Immature natural killer cell (primary cell): ENCODE measurements around the gene CCNG1. TPM values are rescaled to one million over a fixed set of nuclear protein-coding genes. Genes with fewer than 3 reads are reported as not detected.
"Not testable (repeated sequence)": the region's sequence is repeated elsewhere in the genome, so short reads cannot be mapped to it uniquely, and the experiment has no call there.

Experiments
- DNase-seq, 3 donors: peaks; one replicate each; pipeline ENCODE4 v3.0.0; 2022; ENCODE audit warnings: mixed read lengths in 1 of 3
- H3K27ac Mint-ChIP-seq, 6 donors: one replicate each; pipeline ENCODE4 v1.8.0; 2020; ENCODE audit warnings: mixed read lengths in 6 of 6, mild to moderate bottlenecking in 5 of 6, inconsistent platforms in 4 of 6, moderate library complexity in 3 of 6
- H3K27me3 Mint-ChIP-seq, 3 donors: one replicate each; pipeline ENCODE4 v1.8.0; 2020 to 2021; ENCODE audit warnings: low read depth in 3 of 3, mild to moderate bottlenecking in 3 of 3, mixed read lengths in 3 of 3, moderate library complexity in 3 of 3, inconsistent platforms in 1 of 3
- H3K36me3 Mint-ChIP-seq, 3 donors: one replicate each; pipeline ENCODE4 v1.8.0; 2020; ENCODE audit warnings: mixed read lengths in 3 of 3, inconsistent platforms in 2 of 3, mild to moderate bottlenecking in 2 of 3
- H3K4me1 Mint-ChIP-seq, 2 donors: one replicate each; pipeline ENCODE4 v1.8.0; 2020; ENCODE audit warnings: inconsistent platforms in 2 of 2, mild to moderate bottlenecking in 2 of 2, mixed read lengths in 2 of 2, moderate library complexity in 1 of 2
- H3K4me3 Mint-ChIP-seq, 5 donors: one replicate each; pipeline ENCODE4 v1.8.0; 2020; ENCODE audit warnings: mild to moderate bottlenecking in 5 of 5, mixed read lengths in 5 of 5, inconsistent platforms in 3 of 5, moderate library complexity in 3 of 5
- H3K9me3 Mint-ChIP-seq, 6 donors: one replicate each; pipeline ENCODE4 v1.8.0; 2020; ENCODE audit warnings: mild to moderate bottlenecking in 6 of 6, mixed read lengths in 6 of 6, inconsistent platforms in 4 of 6, moderate library complexity in 3 of 6
- polyA plus RNA-seq, 3 donors: library from polyadenylated mRNA; unstranded; fragments of 300-500 nt; fragmentation: Illumina TruSeq; gene quantifications; one replicate each; pipeline ENCODE4 v1.2.3, GENCODE V29; 2021

Gene CCNG1
- polyA plus RNA-seq, 3 donors from 2014 or later: 67.5 to 118 (median 92.9) TPM

DNA sequence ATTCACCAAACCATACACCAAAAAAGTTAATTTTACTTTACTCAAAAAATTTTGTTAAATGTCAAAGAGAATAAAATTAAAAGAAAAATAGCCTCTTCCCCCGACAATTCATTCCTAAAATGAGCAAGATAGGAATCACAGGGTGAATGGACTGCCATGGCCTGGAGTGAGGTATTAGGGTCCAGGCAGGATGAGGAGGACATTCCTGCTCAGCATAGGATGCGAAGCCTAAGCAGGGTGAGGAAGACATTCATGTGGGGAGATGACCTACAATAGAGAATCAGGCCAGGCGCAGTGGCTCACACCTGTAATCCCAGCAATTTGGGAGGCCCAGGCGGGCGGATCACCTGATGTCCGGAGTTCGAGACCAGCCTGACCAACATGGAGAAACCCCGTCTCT is 14.1 kb downstream of the CCNG1 start:
- H3K36me3 Mint-ChIP-seq: peaks cover 25 to 54% (median 30%) of the 10 kb centered on the region in 3 donors
- no peaks in the 10 kb centered on the region for H3K27me3 Mint-ChIP-seq
- no peak overlapping the region for H3K4me3 Mint-ChIP-seq
- H3K4me1 Mint-ChIP-seq: peaks cover 0 to 8% of the 10 kb centered on the region in 2 donors
- H3K9me3 Mint-ChIP-seq: no peaks in the 10 kb centered on the region
- no peak for DNase-seq
- H3K27ac Mint-ChIP-seq: no peak overlapping the region

DNA sequence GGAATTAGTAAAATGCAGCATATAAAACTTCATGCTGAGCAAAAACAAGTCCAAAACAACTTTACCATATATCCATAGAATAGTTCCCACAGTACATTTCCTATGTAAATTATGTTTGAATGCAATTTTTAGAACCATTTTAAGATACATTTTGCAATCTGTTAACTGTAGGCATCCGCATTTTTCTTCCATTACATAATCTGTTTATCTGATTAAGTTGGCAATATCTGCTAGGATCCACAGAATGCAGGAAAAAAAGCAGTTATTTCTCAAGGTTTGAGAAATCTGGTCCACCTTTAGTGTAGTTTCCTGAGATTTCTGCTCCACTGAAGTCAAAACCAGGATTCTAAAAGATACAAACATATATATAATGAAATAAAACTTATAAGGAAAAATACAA is 16.3 kb downstream of the CCNG1 start:
- peaks cover 1 to 19% of the 10 kb centered on the region in 2 donors for H3K4me1 Mint-ChIP-seq
- H3K27ac Mint-ChIP-seq: no peak overlapping the region
- H3K36me3 Mint-ChIP-seq: peaks cover 11 to 34% (median 15%) of the 10 kb centered on the region in 3 donors
- DNase-seq: no peak
- H3K4me3 Mint-ChIP-seq: no peak overlapping the region
- H3K27me3 Mint-ChIP-seq: peaks cover 0 to 2% (median 0%) of the 10 kb centered on the region in 3 donors
- no peaks in the 10 kb centered on the region for H3K9me3 Mint-ChIP-seq

DNA sequence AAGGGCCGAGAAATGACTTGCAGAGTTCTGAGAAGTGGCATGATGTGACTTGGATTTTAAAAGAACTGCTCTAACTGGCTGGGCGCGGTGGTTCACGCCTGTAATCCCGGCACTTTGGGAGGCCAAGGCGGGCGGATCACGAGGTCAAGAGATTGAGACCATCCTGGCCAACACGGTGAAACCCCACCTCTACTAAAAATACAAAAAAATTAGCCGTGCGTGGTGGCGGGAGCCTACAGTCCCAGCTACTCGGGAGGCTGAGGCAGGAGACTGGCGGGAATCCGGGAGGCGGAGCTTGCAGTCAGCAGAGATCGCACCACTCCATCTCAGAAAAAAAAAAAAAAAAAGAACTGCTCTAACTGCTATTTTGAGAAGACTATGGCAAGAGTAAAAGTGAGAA is 18.0 kb downstream of the CCNG1 start:
- DNase-seq, H3K4me3 Mint-ChIP-seq, H3K9me3 Mint-ChIP-seq: not testable (repeated sequence)
- Mint-ChIP-seq H3K27ac (peak overlapping the region in 1 of 6 donors; percentile 27), H3K4me1 (peaks cover 15 to 35% of the 10 kb centered on the region in 2 donors), H3K36me3 (peaks cover 8 to 22% (median 11%) of the 10 kb centered on the region in 3 donors), H3K27me3 (peaks cover 7 to 13% (median 7%) of the 10 kb centered on the region in 3 donors)

DNA sequence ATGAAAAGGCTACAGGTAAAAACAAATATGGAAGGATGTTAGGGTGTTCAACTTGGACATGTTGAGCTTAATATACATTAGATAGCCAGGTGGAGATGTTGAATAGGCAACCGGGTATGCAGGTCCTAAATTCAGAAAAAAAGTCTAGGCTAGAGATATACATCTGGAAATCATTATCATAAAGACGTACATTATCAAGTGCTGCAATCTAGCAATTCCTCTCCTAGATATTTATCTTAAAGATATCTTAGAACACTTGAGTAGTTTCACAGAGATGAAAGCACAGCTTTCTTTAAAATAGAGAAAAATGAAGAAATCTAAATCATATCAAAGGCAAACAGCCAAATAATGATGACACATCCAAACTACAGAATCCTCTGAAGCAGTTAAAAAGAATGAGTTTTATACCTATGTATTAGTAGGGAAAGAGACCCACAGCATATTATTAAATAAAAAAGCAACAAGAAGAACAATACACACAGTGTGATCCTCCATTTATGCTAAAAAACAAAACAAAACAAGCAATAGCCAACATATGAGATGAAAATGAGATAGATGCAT is 18.7 kb downstream of the CCNG1 start:
- no peak overlapping the region for H3K4me3 Mint-ChIP-seq

DNA sequence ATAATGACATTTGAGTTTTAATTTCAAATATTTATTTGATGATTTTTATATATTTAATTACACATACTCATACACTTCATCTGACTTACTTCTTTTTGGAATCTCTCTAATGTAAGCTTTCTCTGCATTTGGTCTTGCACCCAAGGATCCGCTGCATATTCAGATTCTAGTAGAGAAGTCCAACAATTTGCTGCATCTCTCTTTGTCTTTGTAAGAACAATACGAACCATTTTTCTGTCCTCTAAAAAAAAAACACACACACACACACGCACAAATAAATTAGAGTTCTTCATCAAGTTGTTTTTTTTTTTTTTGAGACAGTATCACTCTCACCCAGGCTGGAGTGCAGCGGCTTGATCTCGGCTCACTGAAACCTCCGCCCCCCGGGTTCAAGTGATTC is 19.4 kb downstream of the CCNG1 start:
- H3K27ac Mint-ChIP-seq: peak overlapping the region in 1 of 6 donors; percentile 23
- no peak for DNase-seq
- H3K27me3 Mint-ChIP-seq: peaks cover 7 to 24% (median 14%) of the 10 kb centered on the region in 3 donors
- peaks cover 8 to 13% (median 11%) of the 10 kb centered on the region in 3 donors for H3K36me3 Mint-ChIP-seq
- peaks cover 28 to 49% of the 10 kb centered on the region in 2 donors for H3K4me1 Mint-ChIP-seq
- no peaks in the 10 kb centered on the region for H3K9me3 Mint-ChIP-seq
- H3K4me3 Mint-ChIP-seq: no peak overlapping the region

More for the DNA sequence above, 18.7 kb downstream of the CCNG1 start:
- no peaks in the 10 kb centered on the region for H3K9me3 Mint-ChIP-seq
- H3K27ac Mint-ChIP-seq: peak overlapping the region in 2 of 6 donors; percentile 4 to 45
- H3K27me3 Mint-ChIP-seq: peaks cover 7 to 19% (median 7%) of the 10 kb centered on the region in 3 donors
- DNase-seq: no peak
- H3K36me3 Mint-ChIP-seq: peaks cover 8 to 18% (median 11%) of the 10 kb centered on the region in 3 donors
- H3K4me1 Mint-ChIP-seq: peaks cover 22 to 42% of the 10 kb centered on the region in 2 donors

DNA sequence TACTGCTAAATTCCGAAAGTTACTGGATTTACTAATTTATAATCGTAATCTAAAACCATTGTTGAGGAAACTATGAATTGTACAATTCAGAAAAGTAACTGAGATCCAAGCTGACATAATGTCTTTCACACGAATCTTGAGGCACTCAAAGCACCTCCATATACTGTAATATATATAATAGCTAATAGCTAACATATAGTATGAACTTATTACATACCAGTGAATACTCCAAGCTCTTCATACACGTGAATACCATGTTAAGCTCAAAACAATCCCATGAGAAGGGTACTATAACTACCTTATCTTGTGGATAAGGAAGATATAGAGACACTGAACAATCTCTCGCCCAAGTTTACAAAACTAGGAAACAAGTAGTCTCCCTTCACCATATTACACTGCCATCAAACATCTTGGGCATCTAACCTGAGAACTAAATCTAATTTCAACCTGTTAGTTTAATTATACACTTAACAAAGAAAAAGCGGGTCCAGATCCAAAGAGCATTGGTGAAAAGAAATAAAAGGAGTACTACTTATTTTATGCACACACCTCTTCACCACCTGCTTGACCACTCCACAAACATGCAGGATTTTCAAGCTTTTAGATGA is 21.5 kb downstream of the CCNG1 start:
- peaks cover 7 to 24% (median 15%) of the 10 kb centered on the region in 3 donors for H3K27me3 Mint-ChIP-seq
- H3K27ac Mint-ChIP-seq: peak overlapping the region; percentile 97 to 99 (median 98)
- no peaks in the 10 kb centered on the region for H3K9me3 Mint-ChIP-seq
- peaks cover 8 to 13% (median 11%) of the 10 kb centered on the region in 3 donors for H3K36me3 Mint-ChIP-seq
- H3K4me3 Mint-ChIP-seq: peak overlapping the region; percentile 95 to 98 (median 96)
- H3K4me1 Mint-ChIP-seq: peaks cover 35 to 57% of the 10 kb centered on the region in 2 donors
- DNase-seq: no peak

DNA sequence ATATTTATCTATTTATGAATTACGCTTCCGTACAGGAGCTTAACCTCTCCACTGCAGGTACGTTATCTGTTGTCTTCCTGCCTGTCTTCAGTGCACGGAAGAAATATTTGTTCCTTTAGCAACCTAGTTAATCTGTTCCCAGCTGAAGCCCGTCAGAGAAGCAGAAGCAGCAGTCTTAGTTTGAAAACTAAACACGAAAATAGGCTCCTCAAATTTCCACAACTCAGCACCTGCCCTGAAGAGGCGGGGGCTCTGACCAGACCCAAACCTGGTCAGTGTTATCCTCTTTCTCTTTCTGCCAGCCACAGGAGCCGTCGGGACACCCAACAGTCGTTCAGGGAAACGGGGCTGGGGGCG is 22.0 kb downstream of the CCNG1 start:
- Mint-ChIP-seq H3K27ac (peak overlapping the region; percentile 97 to 99 (median 98)), H3K27me3 (peaks cover 7 to 24% (median 15%) of the 10 kb centered on the region in 3 donors), H3K4me3 (peak overlapping the region; percentile 95 to 98 (median 96)), H3K9me3 (no peaks in the 10 kb centered on the region), H3K36me3 (peaks cover 8 to 13% (median 11%) of the 10 kb centered on the region in 3 donors), H3K4me1 (peaks cover 35 to 57% of the 10 kb centered on the region in 2 donors)
- no peak for DNase-seq

DNA sequence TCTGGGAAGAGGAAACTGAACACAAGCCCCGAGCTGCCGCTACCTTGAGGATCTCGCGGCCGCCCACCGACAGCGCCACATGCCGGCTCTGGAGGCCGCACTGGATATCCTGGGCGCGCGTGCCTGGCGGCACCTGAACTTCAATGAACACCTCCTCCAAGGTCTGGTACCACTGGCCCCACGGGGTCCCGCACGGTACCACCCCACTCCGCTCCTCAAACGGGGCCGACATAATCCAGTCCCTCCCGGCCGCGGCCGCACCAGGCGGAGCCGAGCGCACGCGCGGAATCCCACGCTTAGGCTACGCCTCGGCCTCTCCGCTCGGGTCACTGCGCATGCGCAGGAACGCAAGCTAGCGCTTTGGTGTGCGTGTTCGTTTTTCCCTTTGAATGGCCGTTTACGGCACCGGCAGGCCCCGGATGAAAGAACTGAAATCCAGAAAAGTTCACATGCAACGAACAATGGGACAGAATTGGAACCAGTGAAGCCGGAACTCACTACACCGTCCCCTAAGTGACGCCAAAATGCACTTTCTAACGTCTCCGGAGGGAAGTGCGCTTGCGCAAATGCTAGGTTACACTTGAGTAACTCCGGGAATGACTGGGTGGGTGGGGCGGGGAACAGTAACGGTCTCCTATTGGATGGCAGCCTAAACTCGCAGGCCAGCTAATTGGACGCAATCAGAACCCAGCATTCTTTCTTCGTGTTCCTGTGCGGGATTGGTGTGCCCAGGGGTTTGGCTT is 22.6 kb downstream of the CCNG1 start, which contains the start of gene NUDCD2:
Gene NUDCD2, minus strand, starts transcription at position 284 of the 743 bp plus-strand sequence. Its CDS starts 52 bp downstream, at position 232.
- Mint-ChIP-seq H3K4me3 (peak within 1 kb of the TSS; percentile 95 to 98 (median 96)), H3K4me1 (peaks cover 35 to 53% of the 10 kb centered on the region in 2 donors), H3K27ac (peak within 1 kb of the TSS; percentile 97 to 99 (median 98)), H3K36me3 (peaks cover 7 to 8% (median 8%) of the 10 kb centered on the region in 3 donors), H3K9me3 (no peaks in the 10 kb centered on the region), H3K27me3 (peaks cover 7 to 24% (median 15%) of the 10 kb centered on the region in 3 donors)
- peak; percentile 97 to 98 (median 98) for DNase-seq

DNA sequence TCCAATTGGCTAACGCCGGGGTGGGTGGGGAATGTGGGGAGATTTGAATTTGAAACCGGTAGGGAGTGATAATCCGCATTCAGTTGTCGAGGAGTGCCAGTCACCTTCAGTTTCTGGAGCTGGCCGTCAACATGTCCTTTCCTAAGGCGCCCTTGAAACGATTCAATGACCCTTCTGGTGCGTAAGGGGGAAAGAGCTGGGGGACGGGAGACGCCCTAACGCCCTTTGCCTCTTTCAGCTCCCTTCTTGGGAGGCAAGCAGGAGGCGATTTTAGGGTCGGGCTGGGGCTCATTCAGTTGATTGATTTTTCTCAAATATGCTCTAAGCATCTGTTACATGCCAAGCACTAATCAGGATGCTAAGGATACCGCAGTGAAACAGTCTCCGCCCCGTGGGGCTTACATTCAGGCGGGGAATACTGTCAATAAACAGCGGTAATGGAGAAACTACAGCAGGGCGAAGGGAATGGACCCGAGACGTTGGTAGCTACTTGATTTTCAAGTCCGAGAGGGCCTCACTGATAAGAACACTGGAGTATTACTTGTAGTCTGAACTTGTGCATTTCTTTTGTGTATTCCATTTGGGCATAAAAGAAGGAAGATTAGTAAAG is 23.3 kb downstream of the CCNG1 start, which contains the start of gene HMMR:
Gene HMMR, plus strand, starts transcription at position 71 of the 610 bp plus-strand sequence. Its CDS starts 61 bp downstream, at position 132.
- H3K36me3 Mint-ChIP-seq: peaks cover 2 to 3% (median 2%) of the 10 kb centered on the region in 3 donors
- H3K4me3 Mint-ChIP-seq: peak within 1 kb of the TSS; percentile 95 to 98 (median 96)
- H3K4me1 Mint-ChIP-seq: peaks cover 35 to 49% of the 10 kb centered on the region in 2 donors
- DNase-seq: no peak
- H3K27ac Mint-ChIP-seq: peak within 1 kb of the TSS; percentile 97 to 99 (median 98)
- peaks cover 7 to 24% (median 15%) of the 10 kb centered on the region in 3 donors for H3K27me3 Mint-ChIP-seq
- no peaks in the 10 kb centered on the region for H3K9me3 Mint-ChIP-seq

DNA sequence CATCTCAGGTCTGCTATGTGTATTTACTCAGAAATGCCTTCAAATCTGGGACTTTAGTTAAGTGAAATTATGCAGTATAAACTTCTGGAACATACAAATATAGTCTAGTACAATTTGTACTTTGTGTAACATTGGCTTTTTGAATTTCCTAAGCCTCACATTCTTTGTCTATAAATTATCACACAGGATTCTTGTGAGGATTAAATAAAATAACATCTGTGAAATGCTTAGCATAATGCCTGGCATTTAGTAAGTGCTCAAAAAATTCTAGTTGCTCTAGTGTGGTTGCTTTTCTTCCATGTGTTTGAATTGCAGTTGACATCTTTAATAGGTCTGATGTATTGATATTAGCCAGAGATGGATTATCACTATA is 25.7 kb downstream of the CCNG1 start:
- Mint-ChIP-seq H3K4me1 (peaks cover 34 to 39% of the 10 kb centered on the region in 2 donors), H3K9me3 (no peaks in the 10 kb centered on the region), H3K4me3 (no peak overlapping the region), H3K36me3 (no peaks in the 10 kb centered on the region), H3K27ac (peak overlapping the region in 4 of 6 donors; percentile 0 to 99 (median 56)), H3K27me3 (peaks cover 7 to 22% (median 15%) of the 10 kb centered on the region in 3 donors)
- no peak for DNase-seq

DNA sequence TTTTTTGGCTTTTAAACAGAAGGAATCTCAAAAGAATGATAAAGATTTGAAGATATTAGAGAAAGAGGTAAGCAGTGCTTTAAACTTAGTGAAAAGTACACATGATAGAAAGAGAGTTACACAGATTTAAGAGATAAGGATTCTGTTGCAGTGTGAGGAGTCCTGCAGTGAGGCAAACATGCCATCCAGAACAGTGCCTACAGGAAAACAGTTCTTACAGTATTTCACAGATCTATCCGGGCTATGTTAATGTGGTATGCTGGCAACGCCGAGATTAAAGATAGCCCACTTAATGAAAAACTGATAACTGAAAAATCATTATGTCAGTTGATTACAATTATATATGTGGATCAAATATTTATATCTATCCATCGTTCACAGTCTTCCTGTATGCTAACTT is 30.3 kb downstream of the CCNG1 start:
- H3K36me3 Mint-ChIP-seq: no peaks in the 10 kb centered on the region
- H3K27ac Mint-ChIP-seq: no peak overlapping the region
- no peaks in the 10 kb centered on the region for H3K9me3 Mint-ChIP-seq
- H3K4me1 Mint-ChIP-seq: no peaks in the 10 kb centered on the region
- DNase-seq: no peak
- no peak overlapping the region for H3K4me3 Mint-ChIP-seq
- no peaks in the 10 kb centered on the region for H3K27me3 Mint-ChIP-seq

DNA sequence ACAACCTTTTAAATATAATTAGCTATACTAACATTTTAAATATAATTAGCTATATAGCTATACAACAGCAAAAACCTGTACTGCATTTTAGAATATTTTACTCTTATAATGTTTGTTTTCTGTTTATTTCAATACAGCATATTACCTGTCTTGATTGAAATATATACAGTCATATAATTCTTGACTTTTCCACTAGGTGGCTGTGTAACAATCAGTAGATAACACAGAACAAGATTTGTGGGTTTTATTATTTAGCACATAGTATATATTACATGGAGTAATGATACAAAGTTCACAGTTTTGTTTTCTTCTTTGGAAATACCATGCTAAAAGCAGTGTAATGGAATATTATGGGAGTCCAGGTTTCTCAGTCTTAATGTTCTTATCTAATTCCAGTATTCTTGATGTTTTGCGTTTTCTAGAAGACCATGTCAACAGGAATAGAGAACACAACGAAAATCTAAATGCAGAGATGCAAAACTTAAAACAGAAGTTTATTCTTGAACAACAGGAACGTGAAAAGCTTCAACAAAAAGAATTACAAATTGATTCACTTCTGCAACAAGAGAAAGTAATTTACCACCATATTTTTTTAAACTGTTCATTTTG is 36.3 kb downstream of the CCNG1 start:
- Mint-ChIP-seq H3K36me3 (no peaks in the 10 kb centered on the region), H3K9me3 (no peaks in the 10 kb centered on the region), H3K4me1 (no peaks in the 10 kb centered on the region), H3K27me3 (peaks cover 0 to 2% (median 0%) of the 10 kb centered on the region in 3 donors), H3K4me3 (no peak overlapping the region), H3K27ac (no peak overlapping the region)
- DNase-seq: peak; percentile 19 to 36 (median 25)

DNA sequence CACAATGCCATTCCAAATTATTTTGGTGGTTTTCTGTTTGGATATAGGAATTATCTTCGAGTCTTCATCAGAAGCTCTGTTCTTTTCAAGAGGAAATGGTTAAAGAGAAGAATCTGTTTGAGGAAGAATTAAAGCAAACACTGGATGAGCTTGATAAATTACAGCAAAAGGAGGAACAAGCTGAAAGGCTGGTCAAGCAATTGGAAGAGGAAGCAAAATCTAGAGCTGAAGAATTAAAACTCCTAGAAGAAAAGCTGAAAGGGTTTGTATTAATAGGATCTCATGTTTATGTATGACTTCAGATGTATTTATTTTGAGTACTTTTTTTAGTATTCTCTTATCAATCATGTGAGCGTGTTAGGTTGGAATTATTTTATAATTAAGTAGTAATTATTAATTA is 38.0 kb downstream of the CCNG1 start:
- DNase-seq: no peak
- Mint-ChIP-seq H3K27ac (no peak overlapping the region), H3K9me3 (no peaks in the 10 kb centered on the region), H3K36me3 (no peaks in the 10 kb centered on the region), H3K27me3 (peaks cover 0 to 2% (median 0%) of the 10 kb centered on the region in 3 donors), H3K4me3 (no peak overlapping the region), H3K4me1 (no peaks in the 10 kb centered on the region)
